GM23248 (cell line): ENCODE data around the gene ANAPC2.

Experiments
- EZH2 ChIP-seq: fragments of 200-600 bp; sonication (generic); IDR thresholded peaks from 2 replicates; pipeline ENCODE4 v1.6.1; 2018; ENCODE audit warnings: antibody characterized with exemption, mild to moderate bottlenecking; ENCODE audit not compliant: insufficient read depth, poor library complexity, severe bottlenecking
- EZH2phosphoT487 ChIP-seq: fragments of 200-600 bp; sonication (generic); IDR thresholded peaks from 2 replicates; pipeline ENCODE4 v1.6.1; 2018; ENCODE audit warnings: antibody characterized with exemption, moderate library complexity, mild to moderate bottlenecking, low read depth; ENCODE audit not compliant: insufficient read depth

- no peak for TF ChIP-seq EZH2
- no peak for TF ChIP-seq EZH2phosphoT487
Measured at GRCh38 chr9:137236936-137237421, 48.6 kb upstream of the ANAPC2 start.
